Neural cell (in vitro differentiated cells): ENCODE data around the gene OR11H7. TPM values are rescaled to one million over a fixed set of nuclear protein-coding genes. Genes with fewer than 3 reads are reported as not detected.
"Not testable (repeated sequence)": the region's sequence is repeated elsewhere in the genome, so short reads cannot be mapped to it uniquely, and the experiment has no call there.

Experiments
- H2AFZ ChIP-seq: fragments of 200-600, 300-800 bp; sonication (generic), shearing (Covaris generic); 2 replicates; pipeline ENCODE4 v1.6.0; 2014; ENCODE audit warnings: low read depth, mild to moderate bottlenecking, antibody characterized with exemption, low read length, moderate library complexity
- H3F3A ChIP-seq: fragments of 200-600 bp; shearing (Covaris generic); 2 replicates; pipeline ENCODE4 v1.6.1; 2016; ENCODE audit warnings: mild to moderate bottlenecking, moderate library complexity, mixed read lengths, antibody characterized with exemption, low read length; ENCODE audit not compliant: insufficient read depth, poor library complexity, severe bottlenecking
- H3K27ac ChIP-seq: fragments of 200-600, 300-800 bp; sonication (generic), shearing (Covaris generic); 2 replicates; pipeline ENCODE4 v1.5.1; 2014; ENCODE audit warnings: mild to moderate bottlenecking, low read length, moderate library complexity
- H3K27me3 ChIP-seq: fragments of 300-800, 200-600 bp; sonication (generic), shearing (Covaris generic); 2 replicates; pipeline ENCODE4 v1.6.0; 2014; ENCODE audit warnings: mild to moderate bottlenecking, low read depth, low read length, moderate library complexity; ENCODE audit not compliant: insufficient read depth
- H3K36me3 ChIP-seq: fragments of 300-800, 200-600 bp; sonication (generic), shearing (Covaris generic); 2 replicates; pipeline ENCODE4 v1.5.1; 2014; ENCODE audit warnings: mild to moderate bottlenecking, antibody characterized with exemption, low read length, moderate library complexity; ENCODE audit not compliant: insufficient read depth
- H3K4me2 ChIP-seq: fragments of 300-800, 200-600 bp; sonication (generic), shearing (Covaris generic); 2 replicates; pipeline ENCODE4 v1.6.0; 2014; ENCODE audit warnings: mild to moderate bottlenecking, low read length
- H3K4me3 ChIP-seq: fragments of 300-800, 200-600 bp; sonication (generic), shearing (Covaris generic); 2 replicates; pipeline ENCODE4 v1.5.1; 2014; ENCODE audit warnings: mild to moderate bottlenecking, low read length, moderate library complexity
- H3K79me2 ChIP-seq: fragments of 200-600 bp; shearing (Covaris generic); replicated peaks from 2 replicates; pipeline ENCODE4 v1.6.0; 2014; ENCODE audit warnings: mild to moderate bottlenecking, low read length, moderate library complexity; ENCODE audit not compliant: insufficient read depth
- H3K9ac ChIP-seq: fragments of 300-800, 200-600 bp; sonication (generic), shearing (Covaris generic); 2 replicates; pipeline ENCODE4 v1.6.1; 2016; ENCODE audit warnings: mild to moderate bottlenecking, low read length, mixed read lengths
- H3K9me2 ChIP-seq: fragments of 200-600 bp; shearing (Covaris generic); 2 replicates; pipeline ENCODE4 v1.6.1; 2016; ENCODE audit warnings: mild to moderate bottlenecking, low read length, mixed read lengths; ENCODE audit not compliant: insufficient read depth
- H3K9me3 ChIP-seq: fragments of 200-600, 300-800 bp; sonication (generic), shearing (Covaris generic); 2 replicates; pipeline ENCODE4 v1.6.1; 2016; ENCODE audit warnings: mild to moderate bottlenecking, mixed run types, low read length, moderate library complexity, mixed read lengths
- H4K20me1 ChIP-seq: fragments of 200-600 bp; shearing (Covaris generic); 2 replicates; pipeline ENCODE4 v1.6.1; 2016; ENCODE audit warnings: mild to moderate bottlenecking, mixed run types; ENCODE audit not compliant: insufficient read depth
- CTCF ChIP-seq: fragments of 450-650 bp; IDR thresholded peaks from 2 replicates; pipeline ENCODE4 v1.5.1; 2014; ENCODE audit warnings: antibody characterized with exemption, mild to moderate bottlenecking, moderate library complexity; ENCODE audit not compliant: poor library complexity, severe bottlenecking
- EP300 ChIP-seq: fragments of 450-650 bp; conservative IDR thresholded peaks from 2 replicates; pipeline ENCODE4 v1.6.1; 2014; ENCODE audit warnings: antibody characterized with exemption, mild to moderate bottlenecking, moderate library complexity; ENCODE audit not compliant: poor library complexity, severe bottlenecking
- EZH2 ChIP-seq: fragments of 200-600, 300-800 bp; shearing (Covaris generic), sonication (generic); IDR thresholded peaks from 2 replicates; pipeline ENCODE4 v1.6.1; 2014; ENCODE audit warnings: antibody characterized with exemption, low read length, borderline replicate concordance, mild to moderate bottlenecking; ENCODE audit not compliant: insufficient read depth, poor library complexity, severe bottlenecking
- MXI1 ChIP-seq: fragments of 450-650 bp; conservative IDR thresholded peaks from 2 replicates; pipeline ENCODE4 v1.6.1; 2014; ENCODE audit warnings: antibody characterized with exemption, mild to moderate bottlenecking; ENCODE audit not compliant: poor library complexity, severe bottlenecking
- POLR2AphosphoS5 ChIP-seq: IDR thresholded peaks from 2 replicates; pipeline ENCODE4 v1.6.1; 2012
- RAD21 ChIP-seq: fragments of 450-650 bp; conservative IDR thresholded peaks from 2 replicates; pipeline ENCODE4 v1.6.1; 2014; ENCODE audit warnings: antibody characterized with exemption, mild to moderate bottlenecking, moderate library complexity
- SMC3 ChIP-seq: fragments of 450-650 bp; conservative IDR thresholded peaks from 2 replicates; pipeline ENCODE4 v1.6.1; 2014; ENCODE audit warnings: antibody characterized with exemption, mild to moderate bottlenecking, moderate library complexity; ENCODE audit not compliant: poor library complexity
- TAF1 ChIP-seq: IDR thresholded peaks from 2 replicates; pipeline ENCODE4 v1.6.1; 2012; ENCODE audit warnings: low read depth
- polyA plus RNA-seq: library from polyadenylated mRNA; depleted of rRNA; stranded (reverse); fragments of >200 nt; gene quantifications from 2 replicates; pipeline ENCODE4 v1.2.3, GENCODE V29; 2014
- TF ChIP-seq, protein P1 (sequence below): IDR thresholded peaks from 2 replicates; pipeline ENCODE4 v1.6.1; 2012; ENCODE audit warnings: borderline replicate concordance

Gene OR11H7
- polyA plus RNA-seq, 1 donor from 2014 or later, result not detected

- Histone ChIP-seq H3K27ac (no peak overlapping the region), H3K4me3 (no peak overlapping the region), H3K9ac (no peak overlapping the region), H3K4me2 (no peak overlapping the region), H3F3A (no peaks in the 10 kb centered on the region), H3K9me3 (no peaks in the 10 kb centered on the region), H3K79me2 (no peaks in the 10 kb centered on the region), H4K20me1 (no peaks in the 10 kb centered on the region), H3K27me3 (no peaks in the 10 kb centered on the region), H3K9me2 (no peaks in the 10 kb centered on the region), H3K36me3 (no peaks in the 10 kb centered on the region), H2AFZ (no peak overlapping the region)
- TF ChIP-seq CTCF, result no peak
- no peak for TF ChIP-seq SMC3
- TF ChIP-seq, protein P1, sequence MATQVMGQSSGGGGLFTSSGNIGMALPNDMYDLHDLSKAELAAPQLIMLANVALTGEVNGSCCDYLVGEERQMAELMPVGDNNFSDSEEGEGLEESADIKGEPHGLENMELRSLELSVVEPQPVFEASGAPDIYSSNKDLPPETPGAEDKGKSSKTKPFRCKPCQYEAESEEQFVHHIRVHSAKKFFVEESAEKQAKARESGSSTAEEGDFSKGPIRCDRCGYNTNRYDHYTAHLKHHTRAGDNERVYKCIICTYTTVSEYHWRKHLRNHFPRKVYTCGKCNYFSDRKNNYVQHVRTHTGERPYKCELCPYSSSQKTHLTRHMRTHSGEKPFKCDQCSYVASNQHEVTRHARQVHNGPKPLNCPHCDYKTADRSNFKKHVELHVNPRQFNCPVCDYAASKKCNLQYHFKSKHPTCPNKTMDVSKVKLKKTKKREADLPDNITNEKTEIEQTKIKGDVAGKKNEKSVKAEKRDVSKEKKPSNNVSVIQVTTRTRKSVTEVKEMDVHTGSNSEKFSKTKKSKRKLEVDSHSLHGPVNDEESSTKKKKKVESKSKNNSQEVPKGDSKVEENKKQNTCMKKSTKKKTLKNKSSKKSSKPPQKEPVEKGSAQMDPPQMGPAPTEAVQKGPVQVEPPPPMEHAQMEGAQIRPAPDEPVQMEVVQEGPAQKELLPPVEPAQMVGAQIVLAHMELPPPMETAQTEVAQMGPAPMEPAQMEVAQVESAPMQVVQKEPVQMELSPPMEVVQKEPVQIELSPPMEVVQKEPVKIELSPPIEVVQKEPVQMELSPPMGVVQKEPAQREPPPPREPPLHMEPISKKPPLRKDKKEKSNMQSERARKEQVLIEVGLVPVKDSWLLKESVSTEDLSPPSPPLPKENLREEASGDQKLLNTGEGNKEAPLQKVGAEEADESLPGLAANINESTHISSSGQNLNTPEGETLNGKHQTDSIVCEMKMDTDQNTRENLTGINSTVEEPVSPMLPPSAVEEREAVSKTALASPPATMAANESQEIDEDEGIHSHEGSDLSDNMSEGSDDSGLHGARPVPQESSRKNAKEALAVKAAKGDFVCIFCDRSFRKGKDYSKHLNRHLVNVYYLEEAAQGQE, result no peak
- TF ChIP-seq TAF1, result no peak
- TF ChIP-seq MXI1, result no peak
- TF ChIP-seq POLR2AphosphoS5, result no peak
- TF ChIP-seq EZH2, result no peak
- no peak for TF ChIP-seq RAD21
- no peak for TF ChIP-seq EP300
These were observed 34.7 kb upstream of the OR11H7 start for GRCh38 chr14:20194101-20194500.

DNA sequence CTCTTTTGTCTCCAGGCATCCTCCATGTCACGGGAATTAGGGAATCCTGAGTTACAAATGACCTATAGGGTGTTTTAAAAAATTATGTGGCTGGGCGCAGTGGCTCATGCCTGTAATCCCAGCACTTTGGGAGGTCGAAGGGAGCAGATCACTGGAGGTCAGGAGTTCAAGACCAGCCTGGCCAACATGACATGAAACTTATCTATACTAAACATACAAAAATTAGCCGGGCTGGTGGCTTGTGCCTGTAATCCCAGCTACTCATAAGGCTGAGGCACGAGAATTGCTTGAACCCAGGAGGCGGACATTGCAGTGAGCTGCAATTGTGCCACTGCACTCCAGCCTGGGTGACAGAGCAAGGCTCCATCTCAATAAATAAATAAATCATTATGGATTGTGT lies 33.6 kb upstream of the OR11H7 start:
- H3K4me3 ChIP-seq, H3K36me3 ChIP-seq, H3K79me2 ChIP-seq, H2AFZ ChIP-seq, H3K9me2 ChIP-seq, H3F3A ChIP-seq, H3K27ac ChIP-seq, H3K27me3 ChIP-seq, H3K9me3 ChIP-seq, H3K4me2 ChIP-seq, H3K9ac ChIP-seq, H4K20me1 ChIP-seq: not testable (repeated sequence)

DNA sequence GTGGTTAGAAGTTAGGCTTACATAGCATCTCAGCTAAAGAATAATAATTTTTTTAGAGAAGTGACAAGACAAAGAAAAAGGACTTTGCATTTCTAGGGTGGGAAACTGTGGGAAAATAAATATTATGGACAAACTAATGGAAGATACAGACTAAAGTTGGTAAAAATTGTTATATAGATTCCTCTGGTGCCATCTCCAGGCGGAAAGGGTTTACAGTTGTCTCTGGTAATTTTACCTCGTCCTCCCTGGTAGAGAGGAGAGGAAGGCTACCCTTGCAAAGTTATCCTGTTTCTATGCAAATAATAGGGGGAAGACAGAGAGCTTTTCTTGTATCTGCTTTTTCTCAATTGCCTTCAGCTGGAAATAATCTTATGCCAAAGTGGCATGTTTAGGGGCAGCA lies 32.9 kb upstream of the OR11H7 start:
- H3K27me3 ChIP-seq, result no peaks in the 10 kb centered on the region
- no peak overlapping the region for H3K27ac ChIP-seq
- H3K36me3 ChIP-seq, result no peaks in the 10 kb centered on the region
- H3F3A ChIP-seq, result no peaks in the 10 kb centered on the region
- no peak overlapping the region for H3K4me3 ChIP-seq
- TF ChIP-seq EZH2, result no peak
- TF ChIP-seq SMC3, result no peak
- H4K20me1 ChIP-seq, result no peaks in the 10 kb centered on the region
- no peaks in the 10 kb centered on the region for H3K9me2 ChIP-seq
- no peak overlapping the region for H3K4me2 ChIP-seq
- H2AFZ ChIP-seq, result no peak overlapping the region
- H3K9me3 ChIP-seq, result no peaks in the 10 kb centered on the region
- no peaks in the 10 kb centered on the region for H3K79me2 ChIP-seq
- no peak overlapping the region for H3K9ac ChIP-seq
